WTC11 (cell line): ENCODE data around the gene ZCCHC10. TPM values are rescaled to one million over a fixed set of nuclear protein-coding genes. Genes with fewer than 3 reads are reported as not detected.

Experiments used
- ATF1 ChIP-seq: sonication (generic); formaldehyde crosslinking; IDR thresholded peaks from 2 replicates; pipeline ENCODE4 v1.8.1; 2023; ENCODE audit warnings: mild to moderate bottlenecking, moderate library complexity, missing genetic modification reagents
- CBFB ChIP-seq: sonication (generic); formaldehyde crosslinking; IDR thresholded peaks from 2 replicates; pipeline ENCODE4 v1.8.1; 2022; ENCODE audit warnings: mild to moderate bottlenecking, low read depth, missing genetic modification reagents
- ELF4 ChIP-seq: sonication (generic); formaldehyde crosslinking; IDR thresholded peaks from 2 replicates; pipeline ENCODE4 v1.8.1; 2022; ENCODE audit warnings: low read depth, mild to moderate bottlenecking, moderate library complexity, missing genetic modification reagents
- FOXK1 ChIP-seq: sonication (generic); formaldehyde crosslinking; IDR thresholded peaks from 2 replicates; pipeline ENCODE4 v1.8.0; 2022; ENCODE audit warnings: mild to moderate bottlenecking, moderate library complexity, missing genetic modification reagents
- MYBL2 ChIP-seq: sonication (generic); formaldehyde crosslinking; IDR thresholded peaks from 2 replicates; pipeline ENCODE4 v1.8.1; 2023; ENCODE audit warnings: mild to moderate bottlenecking, moderate library complexity, missing genetic modification reagents
- NFE2L1 ChIP-seq: sonication (generic); formaldehyde crosslinking; IDR thresholded peaks from 2 replicates; pipeline ENCODE4 v1.8.1; 2023; ENCODE audit warnings: missing genetic modification reagents
- SOX15 ChIP-seq: fragments of 250-450 bp; sonication (Bioruptor Pico); IDR thresholded peaks from 2 replicates; pipeline ENCODE4 v1.9.0; 2021; ENCODE audit warnings: mild to moderate bottlenecking
- TP53 ChIP-seq: sonication (generic); formaldehyde crosslinking; IDR thresholded peaks from 2 replicates; pipeline ENCODE4 v1.8.1; 2023; ENCODE audit warnings: mild to moderate bottlenecking, missing genetic modification reagents
- ZNF219 ChIP-seq: sonication (generic); formaldehyde crosslinking; IDR thresholded peaks from 2 replicates; pipeline ENCODE4 v1.8.0; 2023; ENCODE audit warnings: missing genetic modification reagents, mild to moderate bottlenecking, borderline replicate concordance
- ZNF416 ChIP-seq: fragments of 250-450 bp; sonication (Bioruptor Pico); IDR thresholded peaks from 2 replicates; pipeline ENCODE4 v1.9.0; 2021; ENCODE audit warnings: mild to moderate bottlenecking, inconsistent platforms
- total RNA-seq: library from RNA; stranded (reverse); gene quantifications from 3 replicates; pipeline ENCODE4 v1.2.3, GENCODE V29; 2021
- TF ChIP-seq, protein P1 (sequence below): fragments of 200-600 bp; IDR thresholded peaks from 2 replicates; pipeline ENCODE4 v1.8.0; 2022; ENCODE audit warnings: antibody characterized with exemption
- TF ChIP-seq, protein P2 (sequence below): fragments of 250-450 bp; sonication (Bioruptor Pico); conservative IDR thresholded peaks from 2 replicates; pipeline ENCODE4 v1.9.0; 2021; ENCODE audit warnings: mild to moderate bottlenecking
- TF ChIP-seq, protein P3 (sequence below): fragments of 250-450 bp; sonication (Bioruptor Pico); IDR thresholded peaks from 2 replicates; pipeline ENCODE4 v1.9.0; 2021; ENCODE audit warnings: moderate library complexity, mild to moderate bottlenecking, inconsistent platforms, borderline replicate concordance
- TF ChIP-seq, protein P4 (sequence below): fragments of 250-450 bp; sonication (Bioruptor Pico); IDR thresholded peaks from 2 replicates; pipeline ENCODE4 v1.9.0; 2021; ENCODE audit warnings: mild to moderate bottlenecking
- TF ChIP-seq, protein P5 (sequence below): sonication (generic); formaldehyde crosslinking; IDR thresholded peaks from 2 replicates; pipeline ENCODE4 v1.8.0; 2022; ENCODE audit warnings: missing genetic modification reagents
- TF ChIP-seq, protein P6 (sequence below): sonication (generic); formaldehyde crosslinking; IDR thresholded peaks from 2 replicates; pipeline ENCODE4 v1.8.1; 2022; ENCODE audit warnings: low read depth, missing genetic modification reagents, borderline replicate concordance
- TF ChIP-seq, protein P7 (sequence below): sonication (generic); formaldehyde crosslinking; IDR thresholded peaks from 2 replicates; pipeline ENCODE4 v1.8.1; 2023; ENCODE audit warnings: mild to moderate bottlenecking, missing genetic modification reagents, moderate library complexity
- TF ChIP-seq, protein P8 (sequence below): sonication (generic); formaldehyde crosslinking; IDR thresholded peaks from 2 replicates; pipeline ENCODE4 v1.8.1; 2023; ENCODE audit warnings: mild to moderate bottlenecking, moderate library complexity, missing genetic modification reagents
- TF ChIP-seq, protein P9 (sequence below): sonication (generic); formaldehyde crosslinking; IDR thresholded peaks from 2 replicates; pipeline ENCODE4 v1.8.0; 2022; ENCODE audit warnings: mild to moderate bottlenecking, missing genetic modification reagents

ZCCHC10 gene
- total RNA-seq, 1 experiment from 2014 or later, result 22.9 TPM

DNA sequence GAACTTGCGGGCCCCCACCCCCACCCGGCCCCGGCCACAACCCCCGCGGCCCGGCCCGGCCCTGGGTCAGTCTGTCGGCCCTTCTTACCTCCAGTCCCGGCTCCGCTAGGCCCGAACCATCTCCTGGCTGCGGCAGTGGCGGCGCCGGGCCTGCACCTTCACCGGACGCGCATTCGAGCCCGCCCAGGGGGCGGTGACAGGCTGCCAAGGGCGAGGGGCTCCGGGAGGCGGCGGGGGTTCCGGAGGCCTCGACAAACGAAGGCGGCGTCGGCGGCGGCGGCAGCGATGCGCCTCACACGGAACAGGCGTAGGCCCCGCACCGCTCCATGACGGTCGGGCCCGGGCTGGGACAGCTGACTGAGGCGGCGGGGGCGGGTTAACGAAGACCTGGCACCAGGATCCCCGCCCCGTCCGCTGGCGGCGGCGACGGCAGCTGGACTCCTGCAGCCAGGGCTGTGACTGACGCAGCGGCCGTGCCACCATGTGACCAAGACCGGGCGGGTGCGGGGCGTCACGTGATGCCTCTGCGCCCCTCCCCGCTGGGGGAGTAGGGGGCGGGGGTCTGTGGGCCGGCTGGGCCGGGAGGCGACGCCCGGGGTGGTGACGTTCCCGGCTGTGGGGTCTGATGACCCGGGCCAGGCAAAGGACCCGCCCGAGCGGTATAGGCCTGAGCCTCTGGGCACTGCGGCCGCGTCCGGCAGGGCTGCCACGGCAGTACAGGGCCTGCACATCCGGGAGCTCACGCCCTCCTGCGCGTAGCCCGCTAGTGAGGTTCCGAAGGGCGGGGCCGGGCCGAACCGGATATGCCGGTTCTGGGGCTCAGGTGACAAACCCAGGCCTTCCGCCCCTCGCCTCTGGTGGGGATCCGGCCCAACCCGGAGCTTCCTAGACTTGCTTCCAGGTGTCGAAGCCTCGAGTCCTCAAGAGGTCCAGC, 62.9 kb downstream of the ZCCHC10 start, which contains the start of gene AFF4 (continued):
- TF ChIP-seq, protein P1, sequence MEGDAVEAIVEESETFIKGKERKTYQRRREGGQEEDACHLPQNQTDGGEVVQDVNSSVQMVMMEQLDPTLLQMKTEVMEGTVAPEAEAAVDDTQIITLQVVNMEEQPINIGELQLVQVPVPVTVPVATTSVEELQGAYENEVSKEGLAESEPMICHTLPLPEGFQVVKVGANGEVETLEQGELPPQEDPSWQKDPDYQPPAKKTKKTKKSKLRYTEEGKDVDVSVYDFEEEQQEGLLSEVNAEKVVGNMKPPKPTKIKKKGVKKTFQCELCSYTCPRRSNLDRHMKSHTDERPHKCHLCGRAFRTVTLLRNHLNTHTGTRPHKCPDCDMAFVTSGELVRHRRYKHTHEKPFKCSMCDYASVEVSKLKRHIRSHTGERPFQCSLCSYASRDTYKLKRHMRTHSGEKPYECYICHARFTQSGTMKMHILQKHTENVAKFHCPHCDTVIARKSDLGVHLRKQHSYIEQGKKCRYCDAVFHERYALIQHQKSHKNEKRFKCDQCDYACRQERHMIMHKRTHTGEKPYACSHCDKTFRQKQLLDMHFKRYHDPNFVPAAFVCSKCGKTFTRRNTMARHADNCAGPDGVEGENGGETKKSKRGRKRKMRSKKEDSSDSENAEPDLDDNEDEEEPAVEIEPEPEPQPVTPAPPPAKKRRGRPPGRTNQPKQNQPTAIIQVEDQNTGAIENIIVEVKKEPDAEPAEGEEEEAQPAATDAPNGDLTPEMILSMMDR, result no peak
- no peak for TF ChIP-seq ATF1 (CRISPR knock-in tag)
- no peak for TF ChIP-seq SOX15 (CRISPR knock-in tag)
- TF ChIP-seq, protein P2, sequence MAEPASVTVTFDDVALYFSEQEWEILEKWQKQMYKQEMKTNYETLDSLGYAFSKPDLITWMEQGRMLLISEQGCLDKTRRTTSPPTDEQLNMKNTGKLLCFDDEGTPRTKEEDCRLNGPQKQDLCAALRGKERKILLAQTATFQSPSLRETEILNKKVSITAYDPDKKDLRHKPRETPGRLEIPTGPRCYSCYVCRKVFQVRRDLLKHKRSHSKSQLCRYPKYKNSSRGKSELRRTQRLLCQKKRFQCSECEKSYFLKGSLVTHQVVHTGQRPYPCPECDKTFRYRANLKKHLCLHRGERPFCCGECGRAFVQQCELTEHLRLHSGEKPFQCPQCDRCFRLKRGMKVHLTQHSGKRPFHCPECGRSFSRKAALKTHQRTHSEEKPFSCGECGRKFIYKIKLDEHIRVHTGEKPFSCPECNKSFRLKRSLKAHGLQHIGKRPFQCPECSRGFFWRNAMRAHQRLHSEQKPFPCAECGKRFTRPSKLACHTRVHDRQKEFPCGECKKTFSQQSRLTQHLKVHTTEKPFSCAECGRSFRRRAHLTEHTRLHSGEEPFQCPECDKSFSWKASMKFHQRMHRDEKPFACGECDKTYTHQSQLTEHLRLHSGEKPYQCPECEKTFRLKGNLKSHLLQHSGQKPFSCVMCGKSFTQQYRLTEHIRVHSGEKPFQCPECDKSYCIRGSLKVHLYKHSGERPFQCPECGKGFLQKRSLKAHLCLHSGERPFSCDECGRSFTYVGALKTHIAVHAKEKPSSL (CRISPR knock-in tag), result no peak
- TF ChIP-seq, protein P3, sequence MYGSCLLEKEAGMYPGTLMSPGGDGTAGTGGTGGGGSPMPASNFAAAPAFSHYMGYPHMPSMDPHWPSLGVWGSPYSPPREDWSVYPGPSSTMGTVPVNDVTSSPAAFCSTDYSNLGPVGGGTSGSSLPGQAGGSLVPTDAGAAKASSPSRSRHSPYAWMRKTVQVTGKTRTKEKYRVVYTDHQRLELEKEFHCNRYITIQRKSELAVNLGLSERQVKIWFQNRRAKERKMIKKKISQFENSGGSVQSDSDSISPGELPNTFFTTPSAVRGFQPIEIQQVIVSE (CRISPR knock-in tag), result no peak
- TF ChIP-seq, protein P4, sequence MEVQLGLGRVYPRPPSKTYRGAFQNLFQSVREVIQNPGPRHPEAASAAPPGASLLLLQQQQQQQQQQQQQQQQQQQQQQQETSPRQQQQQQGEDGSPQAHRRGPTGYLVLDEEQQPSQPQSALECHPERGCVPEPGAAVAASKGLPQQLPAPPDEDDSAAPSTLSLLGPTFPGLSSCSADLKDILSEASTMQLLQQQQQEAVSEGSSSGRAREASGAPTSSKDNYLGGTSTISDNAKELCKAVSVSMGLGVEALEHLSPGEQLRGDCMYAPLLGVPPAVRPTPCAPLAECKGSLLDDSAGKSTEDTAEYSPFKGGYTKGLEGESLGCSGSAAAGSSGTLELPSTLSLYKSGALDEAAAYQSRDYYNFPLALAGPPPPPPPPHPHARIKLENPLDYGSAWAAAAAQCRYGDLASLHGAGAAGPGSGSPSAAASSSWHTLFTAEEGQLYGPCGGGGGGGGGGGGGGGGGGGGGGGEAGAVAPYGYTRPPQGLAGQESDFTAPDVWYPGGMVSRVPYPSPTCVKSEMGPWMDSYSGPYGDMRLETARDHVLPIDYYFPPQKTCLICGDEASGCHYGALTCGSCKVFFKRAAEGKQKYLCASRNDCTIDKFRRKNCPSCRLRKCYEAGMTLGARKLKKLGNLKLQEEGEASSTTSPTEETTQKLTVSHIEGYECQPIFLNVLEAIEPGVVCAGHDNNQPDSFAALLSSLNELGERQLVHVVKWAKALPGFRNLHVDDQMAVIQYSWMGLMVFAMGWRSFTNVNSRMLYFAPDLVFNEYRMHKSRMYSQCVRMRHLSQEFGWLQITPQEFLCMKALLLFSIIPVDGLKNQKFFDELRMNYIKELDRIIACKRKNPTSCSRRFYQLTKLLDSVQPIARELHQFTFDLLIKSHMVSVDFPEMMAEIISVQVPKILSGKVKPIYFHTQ (CRISPR knock-in tag), result no peak
- no peak for TF ChIP-seq MYBL2
- TF ChIP-seq, protein P5, sequence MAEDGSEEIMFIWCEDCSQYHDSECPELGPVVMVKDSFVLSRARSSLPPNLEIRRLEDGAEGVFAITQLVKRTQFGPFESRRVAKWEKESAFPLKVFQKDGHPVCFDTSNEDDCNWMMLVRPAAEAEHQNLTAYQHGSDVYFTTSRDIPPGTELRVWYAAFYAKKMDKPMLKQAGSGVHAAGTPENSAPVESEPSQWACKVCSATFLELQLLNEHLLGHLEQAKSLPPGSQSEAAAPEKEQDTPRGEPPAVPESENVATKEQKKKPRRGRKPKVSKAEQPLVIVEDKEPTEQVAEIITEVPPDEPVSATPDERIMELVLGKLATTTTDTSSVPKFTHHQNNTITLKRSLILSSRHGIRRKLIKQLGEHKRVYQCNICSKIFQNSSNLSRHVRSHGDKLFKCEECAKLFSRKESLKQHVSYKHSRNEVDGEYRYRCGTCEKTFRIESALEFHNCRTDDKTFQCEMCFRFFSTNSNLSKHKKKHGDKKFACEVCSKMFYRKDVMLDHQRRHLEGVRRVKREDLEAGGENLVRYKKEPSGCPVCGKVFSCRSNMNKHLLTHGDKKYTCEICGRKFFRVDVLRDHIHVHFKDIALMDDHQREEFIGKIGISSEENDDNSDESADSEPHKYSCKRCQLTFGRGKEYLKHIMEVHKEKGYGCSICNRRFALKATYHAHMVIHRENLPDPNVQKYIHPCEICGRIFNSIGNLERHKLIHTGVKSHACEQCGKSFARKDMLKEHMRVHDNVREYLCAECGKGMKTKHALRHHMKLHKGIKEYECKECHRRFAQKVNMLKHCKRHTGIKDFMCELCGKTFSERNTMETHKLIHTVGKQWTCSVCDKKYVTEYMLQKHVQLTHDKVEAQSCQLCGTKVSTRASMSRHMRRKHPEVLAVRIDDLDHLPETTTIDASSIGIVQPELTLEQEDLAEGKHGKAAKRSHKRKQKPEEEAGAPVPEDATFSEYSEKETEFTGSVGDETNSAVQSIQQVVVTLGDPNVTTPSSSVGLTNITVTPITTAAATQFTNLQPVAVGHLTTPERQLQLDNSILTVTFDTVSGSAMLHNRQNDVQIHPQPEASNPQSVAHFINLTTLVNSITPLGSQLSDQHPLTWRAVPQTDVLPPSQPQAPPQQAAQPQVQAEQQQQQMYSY (CRISPR knock-in tag), result peak; percentile 90
- peak; percentile 95 for TF ChIP-seq FOXK1 (CRISPR knock-in tag)
- peak; percentile 66; the same call in 1 of the 2 replicates for TF ChIP-seq NFE2L1
- TF ChIP-seq CBFB (CRISPR knock-in tag), result peak; percentile 31; the same call in 1 of the 2 replicates
- TF ChIP-seq, protein P6, sequence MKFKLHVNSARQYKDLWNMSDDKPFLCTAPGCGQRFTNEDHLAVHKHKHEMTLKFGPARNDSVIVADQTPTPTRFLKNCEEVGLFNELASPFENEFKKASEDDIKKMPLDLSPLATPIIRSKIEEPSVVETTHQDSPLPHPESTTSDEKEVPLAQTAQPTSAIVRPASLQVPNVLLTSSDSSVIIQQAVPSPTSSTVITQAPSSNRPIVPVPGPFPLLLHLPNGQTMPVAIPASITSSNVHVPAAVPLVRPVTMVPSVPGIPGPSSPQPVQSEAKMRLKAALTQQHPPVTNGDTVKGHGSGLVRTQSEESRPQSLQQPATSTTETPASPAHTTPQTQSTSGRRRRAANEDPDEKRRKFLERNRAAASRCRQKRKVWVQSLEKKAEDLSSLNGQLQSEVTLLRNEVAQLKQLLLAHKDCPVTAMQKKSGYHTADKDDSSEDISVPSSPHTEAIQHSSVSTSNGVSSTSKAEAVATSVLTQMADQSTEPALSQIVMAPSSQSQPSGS (CRISPR knock-in tag), result 0 out of 2 replicates have a peak, but pooled peaks have one; percentile 5
- peak; percentile 62; the same call in 1 of the 2 replicates for TF ChIP-seq ZNF219 (CRISPR knock-in tag)
- peak; percentile 87; the same call in 1 of the 2 replicates for TF ChIP-seq TP53
- TF ChIP-seq ZNF416 (CRISPR knock-in tag), result peak; percentile 44; the same call in 1 of the 2 replicates
- TF ChIP-seq, protein P7, sequence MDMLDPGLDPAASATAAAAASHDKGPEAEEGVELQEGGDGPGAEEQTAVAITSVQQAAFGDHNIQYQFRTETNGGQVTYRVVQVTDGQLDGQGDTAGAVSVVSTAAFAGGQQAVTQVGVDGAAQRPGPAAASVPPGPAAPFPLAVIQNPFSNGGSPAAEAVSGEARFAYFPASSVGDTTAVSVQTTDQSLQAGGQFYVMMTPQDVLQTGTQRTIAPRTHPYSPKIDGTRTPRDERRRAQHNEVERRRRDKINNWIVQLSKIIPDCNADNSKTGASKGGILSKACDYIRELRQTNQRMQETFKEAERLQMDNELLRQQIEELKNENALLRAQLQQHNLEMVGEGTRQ, result peak; percentile 100
- TF ChIP-seq, protein P8, sequence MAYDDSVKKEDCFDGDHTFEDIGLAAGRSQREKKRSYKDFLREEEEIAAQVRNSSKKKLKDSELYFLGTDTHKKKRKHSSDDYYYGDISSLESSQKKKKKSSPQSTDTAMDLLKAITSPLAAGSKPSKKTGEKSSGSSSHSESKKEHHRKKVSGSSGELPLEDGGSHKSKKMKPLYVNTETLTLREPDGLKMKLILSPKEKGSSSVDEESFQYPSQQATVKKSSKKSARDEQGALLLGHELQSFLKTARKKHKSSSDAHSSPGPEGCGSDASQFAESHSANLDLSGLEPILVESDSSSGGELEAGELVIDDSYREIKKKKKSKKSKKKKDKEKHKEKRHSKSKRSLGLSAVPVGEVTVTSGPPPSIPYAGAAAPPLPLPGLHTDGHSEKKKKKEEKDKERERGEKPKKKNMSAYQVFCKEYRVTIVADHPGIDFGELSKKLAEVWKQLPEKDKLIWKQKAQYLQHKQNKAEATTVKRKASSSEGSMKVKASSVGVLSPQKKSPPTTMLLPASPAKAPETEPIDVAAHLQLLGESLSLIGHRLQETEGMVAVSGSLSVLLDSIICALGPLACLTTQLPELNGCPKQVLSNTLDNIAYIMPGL (CRISPR knock-in tag), result peak; percentile 94
- TF ChIP-seq ELF4, result no peak
- TF ChIP-seq, protein P9, sequence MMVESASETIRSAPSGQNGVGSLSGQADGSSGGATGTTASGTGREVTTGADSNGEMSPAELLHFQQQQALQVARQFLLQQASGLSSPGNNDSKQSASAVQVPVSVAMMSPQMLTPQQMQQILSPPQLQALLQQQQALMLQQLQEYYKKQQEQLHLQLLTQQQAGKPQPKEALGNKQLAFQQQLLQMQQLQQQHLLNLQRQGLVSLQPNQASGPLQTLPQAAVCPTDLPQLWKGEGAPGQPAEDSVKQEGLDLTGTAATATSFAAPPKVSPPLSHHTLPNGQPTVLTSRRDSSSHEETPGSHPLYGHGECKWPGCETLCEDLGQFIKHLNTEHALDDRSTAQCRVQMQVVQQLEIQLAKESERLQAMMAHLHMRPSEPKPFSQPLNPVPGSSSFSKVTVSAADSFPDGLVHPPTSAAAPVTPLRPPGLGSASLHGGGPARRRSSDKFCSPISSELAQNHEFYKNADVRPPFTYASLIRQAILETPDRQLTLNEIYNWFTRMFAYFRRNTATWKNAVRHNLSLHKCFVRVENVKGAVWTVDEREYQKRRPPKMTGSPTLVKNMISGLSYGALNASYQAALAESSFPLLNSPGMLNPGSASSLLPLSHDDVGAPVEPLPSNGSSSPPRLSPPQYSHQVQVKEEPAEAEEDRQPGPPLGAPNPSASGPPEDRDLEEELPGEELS (CRISPR knock-in tag), result peak; percentile 44; the same call in 1 of the 2 replicates
